ENCODE results near the gene ZNF471.
A peak's percentile ranks its signal among the peaks of the same experiment; 100 is the strongest.

Gene ZNF471

GRCh38 chr19:56507446-56508289 lies at the start of gene ZNF471:
TSS of gene ZNF471 (plus strand) at chr19:56507855. CDS start at chr19:56511572, 3,717 bp downstream.
- peak; percentile 57 to 74 (median 62) for DNase-seq (ENCODE audit: low read depth in 3 of 3)

DNA sequence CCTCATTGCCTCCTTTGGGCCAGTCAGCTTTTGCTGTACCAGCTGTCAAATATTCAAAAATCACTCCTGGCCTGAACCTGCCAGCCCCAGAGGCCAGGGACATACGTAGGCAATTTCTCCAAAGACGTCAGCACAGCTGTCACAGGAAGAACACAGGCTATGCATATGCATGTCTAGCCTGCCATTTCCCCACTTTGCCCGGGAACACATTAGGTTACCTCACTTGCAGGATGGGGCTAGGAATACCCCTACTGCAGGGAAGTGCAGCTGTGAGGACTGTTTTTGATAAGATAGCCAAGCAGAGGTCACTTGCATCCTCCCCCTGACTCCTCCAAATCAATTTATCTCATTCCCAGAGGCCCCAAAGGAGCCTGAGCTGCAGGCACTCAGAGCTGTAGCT lies 33.3 kb upstream of the ZNF471 start:
- no peak for DNase-seq (ENCODE audit: low read depth in 3 of 3)

DNA sequence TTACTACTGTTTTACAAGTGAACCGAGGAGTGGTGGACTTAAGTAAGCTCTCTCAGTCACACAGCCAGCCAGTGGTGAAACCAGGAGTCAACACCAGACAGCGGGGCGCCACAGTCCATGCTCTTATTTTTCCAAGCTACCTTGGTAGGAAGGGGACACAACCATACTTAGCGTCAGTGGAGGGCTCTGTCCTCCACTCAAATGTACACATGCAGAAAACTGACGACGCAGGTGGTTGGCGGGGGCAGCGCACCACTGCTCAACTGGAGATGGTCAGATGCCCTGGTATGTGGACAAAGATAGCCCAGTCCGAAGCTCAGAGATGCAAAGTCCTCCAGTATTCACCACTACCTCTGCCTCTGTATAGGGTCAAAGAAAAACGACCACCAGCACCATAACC lies 31.6 kb upstream of the ZNF471 start:
- DNase-seq (ENCODE audit: low read depth in 3 of 3) = no peak

GRCh38 chr19:56476651-56477428 lies 30.8 kb upstream of the ZNF471 start, which contains the start of gene ZNF667:
TSS of gene ZNF667 (minus strand) at chr19:56477345. CDS start at chr19:56462370, 14,975 bp downstream.
- DNase-seq (ENCODE audit: low read depth in 3 of 3) = peak in 2 of 3 experiments; percentile 2 to 5

- DNase-seq (ENCODE audit: low read depth in 3 of 3) = peak; percentile 14 to 36 (median 25)
Observed at GRCh38 chr19:56477429-56478338, 30.0 kb upstream of the ZNF471 start.

GRCh38 chr19:56491399-56491798 lies 16.3 kb upstream of the ZNF471 start:
- no peak for DNase-seq (ENCODE audit: low read depth in 3 of 3)

DNA sequence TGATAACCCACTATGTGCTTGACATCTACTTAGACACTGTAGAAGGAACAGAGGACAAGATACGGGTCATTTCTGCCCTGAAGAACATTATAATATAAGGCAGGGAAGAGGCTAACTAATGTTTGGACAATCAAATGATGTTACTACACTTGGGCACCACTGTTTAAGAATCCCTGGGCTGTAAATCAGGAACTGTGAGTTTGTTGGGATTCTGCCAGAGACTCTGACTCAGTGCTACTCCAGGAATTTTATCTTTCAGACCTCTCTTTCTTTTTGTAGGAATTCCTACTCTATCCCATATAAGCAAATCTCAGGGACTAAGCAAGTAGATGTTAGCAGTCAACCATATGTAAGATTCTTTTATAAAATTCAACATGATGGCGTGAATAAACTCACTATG lies 3.1 kb upstream of the ZNF471 start:
- no peak for DNase-seq (ENCODE audit: low read depth in 3 of 3)

GRCh38 chr19:56508290-56508778 lies 679 bp downstream of the ZNF471 start:
- DNase-seq (ENCODE audit: low read depth in 3 of 3) = peak in 1 of 3 experiments; percentile 1

DNA sequence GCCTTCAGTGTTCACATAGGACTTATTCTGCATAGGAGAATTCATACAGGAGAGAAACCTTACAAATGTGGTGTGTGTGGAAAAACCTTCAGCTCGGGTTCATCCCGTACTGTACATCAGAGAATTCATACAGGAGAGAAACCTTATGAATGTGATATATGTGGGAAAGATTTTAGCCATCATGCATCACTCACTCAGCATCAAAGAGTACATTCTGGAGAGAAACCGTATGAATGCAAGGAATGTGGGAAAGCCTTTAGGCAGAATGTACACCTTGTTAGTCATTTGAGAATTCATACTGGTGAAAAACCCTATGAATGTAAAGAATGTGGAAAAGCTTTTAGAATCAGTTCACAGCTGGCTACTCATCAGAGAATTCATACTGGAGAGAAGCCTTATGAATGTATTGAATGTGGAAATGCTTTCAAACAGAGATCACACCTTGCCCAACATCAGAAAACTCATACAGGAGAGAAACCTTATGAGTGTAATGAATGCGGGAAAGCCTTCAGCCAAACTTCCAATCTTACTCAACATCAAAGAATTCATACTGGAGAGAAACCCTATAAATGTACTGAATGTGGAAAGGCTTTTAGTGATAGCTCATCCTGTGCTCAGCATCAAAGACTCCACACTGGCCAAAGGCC lies 17.7 kb downstream of the ZNF471 start:
- DNase-seq (ENCODE audit: low read depth in 3 of 3) = no peak

DNA sequence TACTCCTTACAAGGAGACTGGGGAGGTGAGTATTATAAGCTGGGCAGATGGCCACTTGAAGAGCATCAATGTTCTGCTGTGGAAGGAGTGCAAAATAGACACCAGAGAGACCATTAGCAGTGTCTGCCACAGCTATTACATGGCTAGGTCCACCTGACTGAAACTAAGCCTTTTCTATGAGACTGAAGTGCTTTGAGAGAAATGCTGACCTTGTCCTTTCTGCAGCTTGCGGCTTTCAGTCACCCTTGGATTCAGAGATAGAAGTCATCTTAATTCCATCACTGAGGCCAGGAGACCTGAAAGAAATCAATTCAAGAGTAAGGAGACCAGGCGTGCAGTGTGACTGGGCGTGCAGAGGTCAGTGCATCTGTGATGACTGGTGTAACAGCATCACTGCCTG lies 29.8 kb downstream of the ZNF471 start:
- DNase-seq (ENCODE audit: low read depth in 3 of 3) = no peak

- DNase-seq (ENCODE audit: low read depth in 3 of 3) = peak; percentile 84 to 85 (median 85)
Observed at GRCh38 chr19:56538254-56538760, 30.7 kb downstream of the ZNF471 start.

DNA sequence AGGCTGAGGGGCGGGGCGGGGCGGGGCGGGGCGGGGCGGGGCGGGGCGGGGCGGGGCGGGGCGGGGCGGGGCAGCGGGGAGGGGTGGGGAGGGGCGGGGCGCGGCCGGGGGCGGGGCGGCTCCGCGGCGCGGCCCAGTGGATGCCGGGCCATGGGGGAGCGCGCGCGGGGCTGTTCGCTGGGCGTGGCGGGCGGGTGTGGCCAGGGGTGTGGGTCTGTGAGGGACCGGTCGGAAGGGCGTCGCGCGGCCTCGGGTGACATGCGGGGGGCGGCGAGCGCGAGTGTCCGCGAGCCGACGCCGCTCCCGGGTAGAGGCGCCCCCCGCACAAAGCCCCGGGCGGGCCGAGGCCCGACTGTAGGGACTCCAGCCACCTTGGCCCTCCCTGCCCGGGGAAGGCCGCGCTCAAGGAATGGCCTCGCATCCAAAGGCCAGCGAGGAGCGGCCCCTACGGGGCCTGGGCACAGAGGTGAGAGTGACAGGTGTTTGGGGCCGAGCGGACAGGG lies 31.2 kb downstream of the ZNF471 start, which contains the start of gene ZFP28:
ZFP28 (plus strand) TSS at position 188 of the 503 bp plus-strand sequence; CDS start at position 259, 71 bp downstream.
- peak in 1 of 3 experiments; percentile 49 for DNase-seq (ENCODE audit: low read depth in 3 of 3)

DNA sequence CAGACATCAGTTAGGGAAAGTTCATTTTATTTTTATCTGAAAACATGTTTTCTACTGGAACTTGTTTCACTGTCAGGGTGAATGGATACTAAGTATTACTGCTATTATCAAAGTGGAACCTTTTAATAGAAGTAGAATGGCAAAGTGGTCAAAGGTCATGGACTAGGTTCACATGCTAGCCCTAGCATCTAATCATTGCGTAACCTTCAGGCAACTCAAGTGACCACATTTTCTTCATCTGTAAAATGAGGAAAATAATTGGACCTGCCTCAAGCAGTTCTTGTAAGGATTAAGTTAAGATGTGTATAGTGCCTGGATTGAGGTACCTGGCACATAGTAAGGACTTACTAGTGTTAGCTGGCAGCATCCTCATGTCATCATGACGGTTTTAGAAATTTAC lies 36.1 kb downstream of the ZNF471 start:
- DNase-seq (ENCODE audit: low read depth in 3 of 3) = no peak

- no peak for DNase-seq (ENCODE audit: low read depth in 3 of 3)
Observed at GRCh38 chr19:56547535-56547934, 39.9 kb downstream of the ZNF471 start.

- no peak for DNase-seq (ENCODE audit: low read depth in 3 of 3)
Observed at GRCh38 chr19:56554272-56554869, 46.7 kb downstream of the ZNF471 start.

GRCh38 chr19:56562766-56563165 lies 55.1 kb downstream of the ZNF471 start:
- no peak for DNase-seq (ENCODE audit: low read depth in 3 of 3)

DNA sequence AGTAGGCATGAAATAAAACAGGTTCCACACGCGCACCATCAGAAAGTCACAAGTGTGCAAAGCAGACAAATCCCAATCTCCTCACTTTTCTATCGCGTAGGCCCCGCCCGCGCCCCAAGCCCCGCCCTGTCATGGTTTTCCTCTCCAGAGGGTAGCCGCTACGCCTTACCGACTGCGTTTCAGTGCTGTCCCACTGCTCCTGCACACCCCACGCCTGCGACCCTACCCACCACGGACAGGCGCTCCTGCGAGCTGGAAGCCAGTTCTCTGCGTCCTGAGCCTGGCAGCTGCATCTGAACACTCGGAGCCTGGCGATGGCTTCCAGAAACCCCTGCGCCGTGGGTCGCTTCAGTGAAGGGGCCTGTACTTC lies 59.2 kb downstream of the ZNF471 start:
- peak; percentile 4 to 26 (median 15) for DNase-seq (ENCODE audit: low read depth in 3 of 3)

GRCh38 chr19:56567274-56568120 lies 59.8 kb downstream of the ZNF471 start, which contains the start of gene ZNF470:
TSS of gene ZNF470 (plus strand) at chr19:56567468. CDS start at chr19:56570312, 2,844 bp downstream.
- DNase-seq (ENCODE audit: low read depth in 3 of 3) = peak; percentile 67 to 78 (median 78)

DNA sequence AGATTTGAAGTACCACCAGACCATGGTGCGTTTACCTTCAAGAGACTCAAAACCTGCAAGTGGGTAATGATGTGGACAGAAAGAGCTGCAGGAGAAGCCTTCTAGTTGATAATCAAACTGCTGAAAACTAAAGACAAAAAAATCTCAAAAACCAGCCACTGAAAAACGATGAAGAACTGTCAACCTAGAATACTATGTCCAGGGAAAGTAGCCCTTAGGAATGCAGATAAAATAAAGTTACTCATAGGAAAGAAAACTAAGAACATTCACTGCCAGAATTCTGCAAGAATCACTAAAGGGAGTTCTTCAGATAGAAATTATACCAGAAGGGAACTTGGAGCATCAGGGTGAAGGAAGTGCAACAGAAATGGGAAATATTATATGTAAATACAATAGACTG lies 64.9 kb downstream of the ZNF471 start:
- no peak for DNase-seq (ENCODE audit: low read depth in 3 of 3)

All from stimulated activated CD4-positive, alpha-beta T cell treated with anti-CD3 and anti-CD28 coated beads, TNF-alpha, amount 100 ng/mL, for 4 hours (primary cell).